ENCODE measurements around the gene PTGDR.

Gene PTGDR

DNA sequence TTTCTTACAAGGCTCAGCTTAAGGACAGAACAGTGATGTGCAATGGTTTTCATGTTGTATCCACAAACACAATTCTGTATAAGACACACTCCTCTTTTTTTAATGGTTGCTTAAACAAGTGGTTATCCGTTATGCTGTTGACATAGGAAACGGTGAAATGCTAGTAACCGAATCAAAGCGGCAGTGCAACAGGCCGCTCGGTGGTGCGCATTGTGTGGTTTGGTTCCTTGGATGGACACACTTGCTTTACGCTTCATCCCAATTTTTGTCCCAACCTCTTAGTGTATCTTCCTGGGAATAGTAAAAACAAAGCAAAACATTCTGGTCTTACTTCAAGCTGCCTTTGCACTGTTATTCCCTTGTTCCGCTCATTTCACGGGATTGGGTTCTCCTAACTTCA lies 46.0 kb downstream of the PTGDR start:
- no peak for FAIRE-seq

DNA sequence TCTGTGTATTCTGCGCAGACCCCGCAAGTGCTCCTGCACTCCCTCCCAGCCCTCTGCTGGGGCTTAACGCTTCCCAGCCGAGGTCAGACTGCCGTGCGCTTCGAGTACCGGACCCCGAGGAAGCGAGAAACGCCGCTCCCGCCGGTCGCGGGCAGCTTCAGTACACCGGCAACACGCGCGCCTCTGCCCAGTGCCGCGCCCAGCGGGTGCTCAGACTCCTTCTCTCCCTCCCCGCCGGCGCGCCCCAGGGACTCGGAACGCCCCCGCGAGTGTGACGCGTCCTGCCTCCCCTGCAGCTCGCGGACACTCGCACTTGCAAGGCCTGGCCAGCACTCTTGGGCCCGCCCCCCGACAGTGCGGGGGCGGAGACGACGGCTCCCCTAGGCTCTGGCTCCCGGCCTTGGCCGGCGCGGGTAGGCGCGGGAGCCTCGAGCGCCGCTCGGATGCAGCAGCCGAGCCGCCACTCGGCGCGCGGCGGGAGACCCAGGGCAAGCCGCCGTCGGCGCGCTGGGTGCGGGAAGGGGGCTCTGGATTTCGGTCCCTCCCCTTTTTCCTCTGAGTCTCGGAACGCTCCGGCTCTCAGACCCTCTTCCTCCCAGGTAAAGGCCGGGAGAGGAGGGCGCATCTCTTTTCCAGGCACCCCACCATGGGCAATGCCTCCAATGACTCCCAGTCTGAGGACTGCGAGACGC lies 46.6 kb downstream of the PTGDR start, which contains the start of gene PTGER2:
PTGER2 (plus strand) TSS at position 410 of the 692 bp plus-strand sequence; CDS start at position 647, 237 bp downstream.
- no peak for FAIRE-seq

DNA sequence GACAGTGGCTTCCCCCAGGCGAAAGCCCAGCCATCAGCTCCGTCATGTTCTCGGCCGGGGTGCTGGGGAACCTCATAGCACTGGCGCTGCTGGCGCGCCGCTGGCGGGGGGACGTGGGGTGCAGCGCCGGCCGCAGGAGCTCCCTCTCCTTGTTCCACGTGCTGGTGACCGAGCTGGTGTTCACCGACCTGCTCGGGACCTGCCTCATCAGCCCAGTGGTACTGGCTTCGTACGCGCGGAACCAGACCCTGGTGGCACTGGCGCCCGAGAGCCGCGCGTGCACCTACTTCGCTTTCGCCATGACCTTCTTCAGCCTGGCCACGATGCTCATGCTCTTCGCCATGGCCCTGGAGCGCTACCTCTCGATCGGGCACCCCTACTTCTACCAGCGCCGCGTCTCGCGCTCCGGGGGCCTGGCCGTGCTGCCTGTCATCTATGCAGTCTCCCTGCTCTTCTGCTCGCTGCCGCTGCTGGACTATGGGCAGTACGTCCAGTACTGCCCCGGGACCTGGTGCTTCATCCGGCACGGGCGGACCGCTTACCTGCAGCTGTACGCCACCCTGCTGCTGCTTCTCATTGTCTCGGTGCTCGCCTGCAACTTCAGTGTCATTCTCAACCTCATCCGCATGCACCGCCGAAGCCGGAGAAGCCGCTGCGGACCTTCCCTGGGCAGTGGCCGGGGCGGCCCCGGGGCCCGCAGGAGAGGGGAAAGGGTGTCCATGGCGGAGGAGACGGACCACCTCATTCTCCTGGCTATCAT lies 47.3 kb downstream of the PTGDR start:
- FAIRE-seq, result no peak

DNA sequence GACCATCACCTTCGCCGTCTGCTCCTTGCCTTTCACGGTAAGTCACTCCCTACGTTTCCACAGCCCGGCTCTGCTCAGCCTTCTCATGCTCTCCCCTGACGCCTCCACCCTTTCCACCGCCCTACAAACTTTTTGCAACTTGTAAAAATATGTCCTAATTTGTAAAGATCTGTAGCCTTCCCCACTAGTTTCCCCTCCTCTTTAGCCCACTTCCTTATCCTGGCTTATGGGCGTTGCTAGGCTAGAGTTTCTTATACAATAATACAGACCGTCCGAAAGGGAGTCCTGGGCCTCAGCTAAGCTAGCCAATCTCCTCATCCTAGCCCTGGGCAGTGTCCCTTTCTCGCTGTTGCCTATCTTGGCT lies 47.8 kb downstream of the PTGDR start:
- FAIRE-seq, result no peak

DNA sequence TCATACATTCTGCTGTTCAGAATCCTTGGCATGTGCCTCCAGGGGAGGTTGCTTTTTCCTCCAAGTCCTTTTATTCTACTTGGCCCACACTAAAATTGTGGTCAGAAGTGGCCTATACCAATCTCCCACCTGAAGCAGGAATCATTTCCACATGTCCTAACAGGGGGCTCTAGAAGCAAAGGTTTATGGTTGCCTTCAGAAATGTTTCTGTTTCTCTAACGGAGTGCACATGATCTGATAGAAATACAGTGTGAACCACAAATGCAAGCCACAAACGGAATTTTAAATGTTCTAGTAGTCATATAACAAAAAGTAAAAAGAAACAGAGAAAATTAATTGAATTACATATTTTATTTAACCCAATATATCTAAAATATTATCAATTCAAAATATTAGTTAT lies 50.6 kb downstream of the PTGDR start:
- no peak for FAIRE-seq

DNA sequence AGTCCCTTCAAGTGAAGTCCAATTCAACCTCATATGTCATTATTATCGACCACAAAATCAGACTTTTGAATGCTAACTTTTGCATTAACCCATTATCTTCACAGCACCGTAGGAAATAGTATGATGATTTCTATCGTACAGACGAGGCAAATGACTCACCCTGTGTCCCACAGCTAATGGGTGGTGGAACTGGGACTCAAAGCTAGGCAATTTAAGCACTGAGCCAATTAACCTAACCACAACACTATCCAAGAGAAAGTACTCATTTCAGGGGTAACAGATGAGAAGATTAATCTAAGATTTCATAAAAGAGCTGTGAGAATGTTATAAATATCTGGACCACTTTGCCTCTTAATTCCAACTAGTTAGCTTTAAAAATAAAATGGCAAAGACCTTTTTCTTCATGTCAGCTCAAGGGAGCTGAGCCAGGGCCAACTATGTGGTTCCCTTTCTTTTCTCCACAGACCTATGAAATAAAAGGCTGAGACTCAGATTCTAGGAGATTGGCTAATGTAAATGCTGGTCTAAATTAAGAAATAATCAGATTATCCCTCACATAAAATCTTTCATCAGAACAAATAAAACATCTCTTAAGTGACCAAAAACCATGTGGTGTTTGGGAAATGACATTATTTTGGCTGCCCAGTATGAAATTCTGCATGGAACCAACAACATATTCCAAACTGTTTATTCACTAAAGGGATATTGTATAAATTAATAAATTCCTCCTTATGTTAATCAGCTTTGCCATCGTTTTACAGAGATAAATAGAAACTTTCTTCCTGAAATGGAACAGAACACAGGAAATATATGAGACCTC lies 51.5 kb downstream of the PTGDR start:
- no peak for FAIRE-seq

DNA sequence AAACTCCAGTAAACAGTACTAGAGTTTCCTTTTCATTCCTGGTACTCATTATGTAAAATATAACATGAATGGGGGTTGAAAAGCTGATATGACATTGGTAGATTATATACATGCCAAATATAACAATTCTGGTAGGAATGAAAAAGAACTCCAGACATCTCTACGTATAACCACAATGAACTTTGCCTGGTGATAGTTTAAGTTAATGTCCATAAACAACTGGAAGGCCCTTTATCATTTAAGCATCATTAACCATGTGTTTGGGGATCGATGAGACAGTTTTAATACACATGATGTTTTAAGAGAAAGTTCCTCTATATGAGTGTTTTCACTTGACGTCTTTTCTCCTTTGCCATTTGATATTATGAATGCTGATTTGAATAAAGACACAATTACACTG lies 52.4 kb downstream of the PTGDR start:
- FAIRE-seq, result no peak

DNA sequence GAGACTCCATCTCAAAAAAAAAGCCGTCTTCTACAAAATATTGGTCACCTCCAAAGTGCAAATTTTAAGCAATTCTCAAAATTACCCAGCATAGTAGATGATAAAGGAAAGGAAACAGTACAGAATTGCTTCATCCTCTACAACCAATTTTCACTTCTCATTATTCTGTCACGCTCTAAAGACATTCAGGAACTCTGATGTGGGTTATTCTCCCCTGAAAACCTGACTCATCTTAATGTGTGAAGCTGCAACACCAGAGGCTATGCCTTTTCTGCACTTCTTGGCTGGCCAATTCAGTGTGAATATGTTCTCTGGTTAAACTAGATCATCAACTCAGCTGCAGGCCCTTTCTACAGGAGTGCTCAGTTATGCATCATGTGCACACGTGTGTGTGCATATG lies 57.6 kb downstream of the PTGDR start:
- FAIRE-seq, result no peak

DNA sequence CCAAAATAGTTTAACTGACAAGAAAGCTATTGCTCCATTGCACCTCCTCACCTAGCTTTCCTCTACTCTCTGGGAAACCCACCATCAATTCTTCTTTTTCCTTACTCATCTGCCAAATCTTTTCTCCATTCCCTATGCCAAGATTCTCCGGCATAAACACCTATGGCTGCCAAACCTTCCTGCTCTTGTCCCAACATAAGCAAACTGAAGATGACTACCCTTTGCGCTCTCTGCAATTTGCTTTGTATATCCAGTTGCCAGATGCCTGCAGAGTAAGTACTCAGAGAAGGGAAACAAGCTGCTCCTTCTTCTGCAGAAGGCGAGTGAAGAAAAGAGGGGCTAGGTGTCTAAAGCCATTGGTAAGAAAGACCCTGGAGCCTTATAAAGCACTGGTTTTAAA lies 58.1 kb downstream of the PTGDR start:
- FAIRE-seq, result no peak
